Germinal center (tissue), 1 donor: ENCODE results near the gene MLF2.
"Not testable (repeated sequence)": the region's sequence is repeated elsewhere in the genome, so short reads cannot be mapped to it uniquely, and the experiment has no call there.

ENCODE experiments used
- DNase-seq: peaks from one replicate; pipeline ENCODE4 v3.0.0; 2012; ENCODE audit warnings: mixed read lengths, low spot score

The MLF2 gene

GRCh38 chr12:6765048-6765633 is 12.2 kb upstream of the MLF2 start:
- no peak for DNase-seq

- peak; percentile 97 for DNase-seq
Observed at GRCh38 chr12:6764011-6764828, 11.3 kb upstream of the MLF2 start.

GRCh38 chr12:6763380-6763779 is 10.4 kb upstream of the MLF2 start:
- DNase-seq: no peak

- no peak for DNase-seq
Observed at GRCh38 chr12:6759741-6760140, 6.8 kb upstream of the MLF2 start.

- DNase-seq: no peak
Observed at GRCh38 chr12:6758506-6759095, 5.7 kb upstream of the MLF2 start.

GRCh38 chr12:6757028-6757690 is 4.2 kb upstream of the MLF2 start:
- DNase-seq: no peak

GRCh38 chr12:6754411-6754810 is 1.5 kb upstream of the MLF2 start:
- DNase-seq: no peak

GRCh38 chr12:6753772-6754356 is 923 bp upstream of the MLF2 start:
- DNase-seq: no peak

- DNase-seq: no peak
Observed at GRCh38 chr12:6752167-6752920, 597 bp downstream of the MLF2 start.

- no peak for DNase-seq
Observed at GRCh38 chr12:6751767-6752166, 1.2 kb downstream of the MLF2 start.

- no peak for DNase-seq
Observed at GRCh38 chr12:6750506-6750905, 2.4 kb downstream of the MLF2 start.

- no peak for DNase-seq
Observed at GRCh38 chr12:6748761-6749160, 4.2 kb downstream of the MLF2 start.

- no peak for DNase-seq
Observed at GRCh38 chr12:6747216-6747615, 5.7 kb downstream of the MLF2 start.

- peak; percentile 66 for DNase-seq
Observed at GRCh38 chr12:6745741-6746525, 7.0 kb downstream of the MLF2 start.

GRCh38 chr12:6743300-6743699 is 9.6 kb downstream of the MLF2 start:
- DNase-seq: not testable (repeated sequence)

- no peak for DNase-seq
Observed at GRCh38 chr12:6742834-6743233, 10.1 kb downstream of the MLF2 start.

- not testable (repeated sequence) for DNase-seq
Observed at GRCh38 chr12:6742080-6742479, 10.9 kb downstream of the MLF2 start.

GRCh38 chr12:6736754-6737153 is 16.2 kb downstream of the MLF2 start:
- no peak for DNase-seq

GRCh38 chr12:6735448-6736191 is 17.3 kb downstream of the MLF2 start:
- DNase-seq: no peak
